Esophagus muscularis mucosa (tissue), 4 donors: Measurements from ENCODE around the gene IKZF3. TPM values are rescaled to one million over a fixed set of nuclear protein-coding genes. Genes with fewer than 3 reads are reported as not detected.
"Not testable (repeated sequence)": the region's sequence is repeated elsewhere in the genome, so short reads cannot be mapped to it uniquely, and the experiment has no call there.

Source experiments
- DNase-seq: peaks from one replicate; pipeline ENCODE4 v3.0.0-alpha.2; 2017; ENCODE audit errors: extremely low spot score
- H3K27ac ChIP-seq, 4 donors: fragments of 200-600 bp; sonication (generic); replicated peaks in 1 of 4; 1 replicate in 3 of 4; 2 replicates in 1 of 4; pipeline ENCODE4 v1.5.1; 2016 to 2019; ENCODE audit warnings: mild to moderate bottlenecking in 1 of 4
- H3K27me3 ChIP-seq, 4 donors: fragments of 200-600 bp; sonication (generic); one replicate each; pipeline versions ENCODE4 v1.5.1 to v1.6.0; 2016 to 2019
- H3K36me3 ChIP-seq, 4 donors: fragments of 200-600 bp; sonication (generic); one replicate each; pipeline ENCODE4 v1.5.1; 2016 to 2019
- H3K4me1 ChIP-seq, 4 donors: fragments of 200-600 bp; sonication (generic); one replicate each; pipeline ENCODE4 v1.5.1; 2016 to 2019
- H3K4me3 ChIP-seq, 4 donors: fragments of 200-600 bp; sonication (generic); 1 replicate in 2 of 4; 2 replicates in 2 of 4; pipeline ENCODE4 v1.5.1; 2016 to 2019; ENCODE audit warnings: mild to moderate bottlenecking in 4 of 4, moderate library complexity in 1 of 4
- H3K9me3 ChIP-seq, 4 donors: fragments of 200-600 bp; sonication (generic); 1 replicate in 3 of 4; 2 replicates in 1 of 4; pipeline ENCODE4 v1.5.1; 2016 to 2019
- CTCF ChIP-seq, 3 experiments: fragments of 200-600 bp in 2 of 3; fragments of 450-650 bp in 1 of 3; sonication (generic) in 2 of 3; IDR thresholded peaks; one replicate each; pipeline ENCODE4 v1.5.1; 2017 to 2019; ENCODE audit warnings: antibody characterized with exemption in 3 of 3, mild to moderate bottlenecking in 2 of 3, moderate library complexity in 1 of 3
- EP300 ChIP-seq: sonication (generic); formaldehyde crosslinking; IDR thresholded peaks from one replicate; pipeline ENCODE4 v1.6.1; 2017; ENCODE audit warnings: antibody characterized with exemption
- POLR2A ChIP-seq: fragments of 450-650 bp; IDR thresholded peaks from one replicate; pipeline ENCODE4 v1.6.1; 2017; ENCODE audit warnings: antibody characterized with exemption, moderate library complexity, mild to moderate bottlenecking, low read depth
- POLR2AphosphoS5 ChIP-seq, 2 donors: sonication (generic); formaldehyde crosslinking; IDR thresholded peaks; one replicate each; pipeline ENCODE4 v1.6.1; 2017; ENCODE audit warnings: antibody characterized with exemption in 2 of 2
- WGBS: methylation state at CpG from one replicate; pipeline ENCODE4 v1.1.5; 2018; 5-methylcytosine and 5-hydroxymethylcytosine counted together
- intact Hi-C: fragments of 100-400 bp; cut with DNase I; formaldehyde crosslinking; loops from one replicate; pipeline ENCODE4 v1.15.1; 2023
- total RNA-seq, 4 donors: library from RNA; depleted of rRNA; stranded (reverse); fragments of >200 nt; gene quantifications; one replicate each; pipeline versions ENCODE4 v1.1.0 to v1.2.1, GENCODE V29; 2016

Gene IKZF3
- total RNA-seq, 4 donors from 2014 or later, result 0.83 to 3.8 (median 1.3) TPM

GRCh38 chr17:39767147-39767546 is 97.0 kb downstream of the IKZF3 start:
- Histone ChIP-seq H3K27me3 (peaks cover 0 to 22% (median under 1%) of the 10 kb centered on the region in 4 donors), H3K4me3 (no peak overlapping the region), H3K4me1 (no peaks in the 10 kb centered on the region), H3K27ac (no peak overlapping the region), H3K36me3 (no peaks in the 10 kb centered on the region), H3K9me3 (no peaks in the 10 kb centered on the region)
- intact Hi-C loops, result no loop called here
- DNase-seq, result no peak
- TF ChIP-seq POLR2A (no peak), EP300 (no peak), POLR2AphosphoS5 (IDR thresholded peaks at IDR 0.05) (no peak), CTCF (IDR thresholded peaks at IDR 0.05) (no peak)
- 56% methylated on average over 3 of the region's 3 CpGs for WGBS

- Histone ChIP-seq H3K27me3 (peaks cover 0 to 31% (median 4%) of the 10 kb centered on the region in 4 donors), H3K4me3 (no peak overlapping the region), H3K36me3 (no peaks in the 10 kb centered on the region), H3K4me1 (no peaks in the 10 kb centered on the region), H3K27ac (no peak overlapping the region), H3K9me3 (no peaks in the 10 kb centered on the region)
- TF ChIP-seq EP300 (no peak), POLR2AphosphoS5 (IDR thresholded peaks at IDR 0.05) (no peak), POLR2A (no peak)
- intact Hi-C loops, result no loop called here
- 91% methylated on average over 18 of the region's 18 CpGs for WGBS
- DNase-seq, result no peak
These were observed 98.3 kb downstream of the IKZF3 start for GRCh38 chr17:39765766-39766165.

- WGBS, result 42% methylated on average over 3 of the region's 3 CpGs
- H3K27ac ChIP-seq, result no peak overlapping the region
- no peak for TF ChIP-seq CTCF (IDR thresholded peaks at IDR 0.05)
- no peak for TF ChIP-seq POLR2AphosphoS5 (IDR thresholded peaks at IDR 0.05)
- no peak for TF ChIP-seq POLR2A
- no peak for TF ChIP-seq EP300
These were observed 98.9 kb downstream of the IKZF3 start for GRCh38 chr17:39765175-39765574.

GRCh38 chr17:39764171-39764570 is 99.9 kb downstream of the IKZF3 start:
- H3K4me3 ChIP-seq, H3K27ac ChIP-seq, intact Hi-C loops, H3K9me3 ChIP-seq, H3K4me1 ChIP-seq, DNase-seq, H3K36me3 ChIP-seq: not testable (repeated sequence)
- WGBS, result 88% methylated on average over 3 of the region's 3 CpGs
- peaks cover 0 to 45% (median 4%) of the 10 kb centered on the region in 4 donors for H3K27me3 ChIP-seq

More at GRCh38 chr17:39765175-39765574, 98.9 kb downstream of the IKZF3 start:
- H3K36me3 ChIP-seq, result no peaks in the 10 kb centered on the region
- DNase-seq, result no peak
- no peaks in the 10 kb centered on the region for H3K4me1 ChIP-seq
- H3K9me3 ChIP-seq, result no peaks in the 10 kb centered on the region
- H3K27me3 ChIP-seq, result peaks cover 0 to 37% (median 4%) of the 10 kb centered on the region in 4 donors
- intact Hi-C loops, result no loop called here
- no peak overlapping the region for H3K4me3 ChIP-seq

- no peak for DNase-seq
- Histone ChIP-seq H3K4me3 (no peak overlapping the region), H3K27ac (no peak overlapping the region), H3K27me3 (peaks cover 0 to 48% (median 4%) of the 10 kb centered on the region in 4 donors), H3K9me3 (no peaks in the 10 kb centered on the region), H3K4me1 (no peaks in the 10 kb centered on the region), H3K36me3 (no peaks in the 10 kb centered on the region)
- intact Hi-C loops, result no loop called here
- no peak for TF ChIP-seq CTCF (IDR thresholded peaks at IDR 0.05)
- no peak for TF ChIP-seq POLR2A
- 67% methylated on average over 5 of the region's 5 CpGs for WGBS
These were observed 100.9 kb downstream of the IKZF3 start for GRCh38 chr17:39763051-39763820.
